Esophagus squamous epithelium (tissue), 4 donors: Measurements from ENCODE around the gene SLIT2.

ENCODE experiments used
- CTCF ChIP-seq, 6 experiments: fragments of 450-650 bp in 4 of 6; fragments of 200-600 bp in 2 of 6; sonication (generic) in 2 of 6; IDR thresholded peaks; one replicate each; pipeline ENCODE4 v1.5.1; 2016 to 2019; ENCODE audit warnings: antibody characterized with exemption in 6 of 6, mild to moderate bottlenecking in 4 of 6, moderate library complexity in 4 of 6
- POLR2A ChIP-seq, 4 donors: fragments of 450-650 bp; IDR thresholded peaks; one replicate each; pipeline ENCODE4 v1.6.1; 2017; ENCODE audit warnings: antibody characterized with exemption in 4 of 4, mild to moderate bottlenecking in 4 of 4, moderate library complexity in 3 of 4

GRCh38 chr4:20248155-20248558, 3.5 kb upstream of the SLIT2 start:
- TF ChIP-seq CTCF (IDR thresholded peaks at IDR 0.05) (peak; percentile 14 to 63 (median 54)), POLR2A (IDR thresholded peaks at IDR 0.05) (no peak)
